Retinal pigment epithelial cell (primary cell): ENCODE measurements around the gene PDE4B.

Experiments
- DNase-seq: peaks from one replicate; pipeline ENCODE4 v3.0.0-alpha.2; 2010; ENCODE audit warnings: low read depth
- H3K4me3 ChIP-seq: 2 replicates; pipeline ENCODE4 v1.5.1; 2011; ENCODE audit warnings: mild to moderate bottlenecking, low read length, control low read depth, moderate library complexity
- TF ChIP-seq, protein P1 (sequence below): conservative IDR thresholded peaks from 2 replicates; pipeline ENCODE4 v1.5.1; 2011; ENCODE audit warnings: low read depth, low read length, control low read depth, inconsistent platforms

PDE4B gene

GRCh38 chr1:65894738-65895605, 102.3 kb downstream of the PDE4B start:
- no peak for DNase-seq
- no peak overlapping the region for H3K4me3 ChIP-seq
- TF ChIP-seq, protein P1, sequence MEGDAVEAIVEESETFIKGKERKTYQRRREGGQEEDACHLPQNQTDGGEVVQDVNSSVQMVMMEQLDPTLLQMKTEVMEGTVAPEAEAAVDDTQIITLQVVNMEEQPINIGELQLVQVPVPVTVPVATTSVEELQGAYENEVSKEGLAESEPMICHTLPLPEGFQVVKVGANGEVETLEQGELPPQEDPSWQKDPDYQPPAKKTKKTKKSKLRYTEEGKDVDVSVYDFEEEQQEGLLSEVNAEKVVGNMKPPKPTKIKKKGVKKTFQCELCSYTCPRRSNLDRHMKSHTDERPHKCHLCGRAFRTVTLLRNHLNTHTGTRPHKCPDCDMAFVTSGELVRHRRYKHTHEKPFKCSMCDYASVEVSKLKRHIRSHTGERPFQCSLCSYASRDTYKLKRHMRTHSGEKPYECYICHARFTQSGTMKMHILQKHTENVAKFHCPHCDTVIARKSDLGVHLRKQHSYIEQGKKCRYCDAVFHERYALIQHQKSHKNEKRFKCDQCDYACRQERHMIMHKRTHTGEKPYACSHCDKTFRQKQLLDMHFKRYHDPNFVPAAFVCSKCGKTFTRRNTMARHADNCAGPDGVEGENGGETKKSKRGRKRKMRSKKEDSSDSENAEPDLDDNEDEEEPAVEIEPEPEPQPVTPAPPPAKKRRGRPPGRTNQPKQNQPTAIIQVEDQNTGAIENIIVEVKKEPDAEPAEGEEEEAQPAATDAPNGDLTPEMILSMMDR: no peak

DNA sequence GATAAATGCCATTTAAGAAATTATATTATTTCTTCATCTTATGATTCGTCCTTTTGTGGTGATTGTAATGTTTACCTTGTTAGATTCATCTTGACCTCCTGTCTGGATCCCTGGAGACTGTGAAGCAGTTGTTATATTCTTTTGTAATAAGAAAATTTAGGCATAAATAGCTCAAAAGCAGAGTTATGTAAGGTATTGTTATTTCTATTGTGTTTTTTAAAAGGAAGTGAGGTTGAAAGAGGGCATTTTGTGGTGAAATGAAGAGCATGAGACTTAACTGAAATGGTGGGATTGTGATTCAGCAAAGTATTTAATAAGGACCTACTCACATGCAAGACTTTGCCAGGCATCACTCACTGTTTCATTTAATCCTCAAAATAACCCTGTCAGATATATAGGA, 104.0 kb downstream of the PDE4B start:
- TF ChIP-seq, protein P1: no peak
- H3K4me3 ChIP-seq: no peak overlapping the region
- DNase-seq: no peak

GRCh38 chr1:65897485-65897884, 104.8 kb downstream of the PDE4B start:
- no peak overlapping the region for H3K4me3 ChIP-seq
- no peak for DNase-seq
- TF ChIP-seq, protein P1: no peak

GRCh38 chr1:65904681-65905083, 112.0 kb downstream of the PDE4B start:
- TF ChIP-seq, protein P1: no peak
- no peak for DNase-seq
- H3K4me3 ChIP-seq: no peak overlapping the region

DNA sequence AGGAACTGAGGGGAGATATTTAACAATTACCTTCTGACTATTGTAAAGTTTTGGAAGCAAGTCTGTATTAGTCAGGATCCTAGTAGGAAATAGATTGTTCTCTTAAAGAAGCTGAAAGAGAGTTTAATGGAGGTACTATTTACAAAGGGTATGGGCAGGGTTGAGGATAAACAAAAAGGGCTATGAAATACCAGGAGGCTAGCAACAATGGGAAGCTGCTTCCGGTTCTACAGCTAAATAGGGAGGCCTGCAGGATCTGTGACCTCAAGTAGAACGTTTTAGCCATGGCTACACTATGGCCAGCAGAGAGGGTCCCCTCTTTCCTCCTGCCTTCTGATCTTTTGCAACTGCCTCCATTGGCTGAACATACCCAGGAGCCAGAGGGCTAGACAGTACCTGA, 117.7 kb downstream of the PDE4B start:
- DNase-seq: no peak
- no peak overlapping the region for H3K4me3 ChIP-seq
- TF ChIP-seq, protein P1: no peak

GRCh38 chr1:65911679-65912078, 119.0 kb downstream of the PDE4B start:
- TF ChIP-seq, protein P1: no peak
- H3K4me3 ChIP-seq: no peak overlapping the region
- no peak for DNase-seq

GRCh38 chr1:65918564-65918963, 125.9 kb downstream of the PDE4B start:
- TF ChIP-seq, protein P1: no peak
- no peak for DNase-seq
- H3K4me3 ChIP-seq: no peak overlapping the region
